Measurements from ENCODE around the gene MRPL24.

MRPL24 gene

DNA sequence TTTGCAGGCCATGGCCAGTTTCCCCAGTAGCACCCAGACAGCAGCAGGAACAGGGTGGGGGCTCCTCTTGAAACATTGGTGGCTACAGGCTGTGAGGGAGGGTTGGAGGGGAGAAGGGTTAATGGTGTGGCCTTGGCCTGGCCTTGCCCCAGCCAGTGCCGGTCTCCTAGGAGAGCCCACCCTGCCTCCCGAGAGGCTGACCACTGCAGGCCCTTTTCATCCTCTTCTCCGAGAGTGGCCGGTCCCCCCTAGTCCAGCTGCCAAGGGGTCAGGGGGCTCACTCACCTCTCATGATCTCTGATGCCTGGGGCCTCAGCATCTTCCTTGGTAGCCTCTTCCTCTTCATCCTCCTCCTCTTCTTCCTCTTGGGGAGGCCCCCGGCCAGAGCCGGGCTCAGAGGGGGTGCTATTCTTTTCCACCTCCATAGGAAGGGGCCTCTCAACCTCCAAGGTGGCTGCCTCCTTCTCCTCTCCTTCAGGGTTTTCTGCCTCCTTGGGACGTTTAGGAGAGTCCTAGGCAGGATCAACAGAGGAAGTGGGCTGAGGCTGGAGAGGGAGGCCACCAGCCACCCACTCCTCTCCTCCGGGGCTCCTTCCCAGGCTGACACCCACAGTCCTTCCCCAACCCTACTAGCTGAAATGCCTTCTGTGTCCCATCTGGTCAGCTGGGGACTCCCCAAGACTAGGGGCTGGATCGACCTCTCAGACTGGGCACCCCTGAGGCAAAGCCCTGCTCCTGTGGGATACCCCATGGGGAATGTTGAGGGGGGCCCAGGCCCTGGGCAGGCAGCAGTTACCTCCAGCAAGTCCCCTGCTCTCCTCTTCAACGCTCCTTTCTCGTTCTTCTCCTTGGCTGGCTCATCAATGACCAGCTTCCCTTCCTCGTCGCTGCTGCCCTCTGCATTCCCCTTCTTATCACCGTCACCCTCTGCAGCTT lies 2.7 kb upstream of the MRPL24 start:
- no peak for TF ChIP-seq ZNF274 (IDR thresholded peaks at IDR 0.05; ENCODE audit: low read depth, low read length)
- no peak overlapping the region for H3K4me3 ChIP-seq (ENCODE audit: low read length)

DNA sequence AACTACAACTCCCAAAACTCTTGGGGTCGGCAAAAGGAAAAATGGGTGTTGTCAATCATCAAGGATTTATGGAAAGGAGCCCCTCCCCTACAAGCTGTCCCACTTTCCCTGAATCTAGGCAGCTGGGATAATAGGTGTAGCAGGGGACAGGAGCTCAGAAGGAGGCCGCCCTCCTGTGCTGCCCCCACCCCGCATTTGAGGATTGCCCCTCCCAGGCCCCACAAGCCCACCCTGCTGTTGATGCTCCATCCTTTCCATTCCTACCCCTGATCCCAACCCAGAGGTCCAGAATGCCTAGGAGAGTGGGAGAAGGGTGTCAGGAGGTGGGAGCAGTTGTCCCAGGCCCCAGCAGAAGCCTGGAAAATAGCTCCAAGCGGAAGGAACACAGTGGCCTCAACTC lies 1.9 kb upstream of the MRPL24 start:
- H3K4me3 ChIP-seq (ENCODE audit: low read length), result no peak overlapping the region

DNA sequence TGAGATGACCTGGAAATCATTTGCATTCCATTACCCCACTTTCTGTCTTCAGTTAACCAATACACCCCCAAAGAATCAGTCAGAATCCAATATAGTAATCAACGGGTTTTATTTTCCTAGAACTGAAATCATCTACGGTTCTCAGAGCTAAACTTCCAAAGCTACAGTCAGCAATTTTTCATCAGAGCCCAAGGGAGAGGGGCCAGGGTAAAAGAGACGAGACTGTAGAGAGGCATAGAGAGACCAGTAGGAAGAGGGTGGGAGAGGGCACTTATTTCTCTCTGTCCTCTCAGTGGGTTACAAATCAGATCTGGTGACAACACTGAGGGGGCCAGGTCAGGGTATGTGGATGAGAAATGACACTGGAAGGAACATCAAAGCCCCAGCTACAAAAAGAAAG lies 1.1 kb upstream of the MRPL24 start:
- TF ChIP-seq ZNF274 (IDR thresholded peaks at IDR 0.05; ENCODE audit: low read depth, low read length), result no peak
- H3K4me3 ChIP-seq (ENCODE audit: low read length), result no peak overlapping the region

More for the DNA sequence above, 1.9 kb upstream of the MRPL24 start:
- no peak for TF ChIP-seq ZNF274 (IDR thresholded peaks at IDR 0.05; ENCODE audit: low read depth, low read length)

DNA sequence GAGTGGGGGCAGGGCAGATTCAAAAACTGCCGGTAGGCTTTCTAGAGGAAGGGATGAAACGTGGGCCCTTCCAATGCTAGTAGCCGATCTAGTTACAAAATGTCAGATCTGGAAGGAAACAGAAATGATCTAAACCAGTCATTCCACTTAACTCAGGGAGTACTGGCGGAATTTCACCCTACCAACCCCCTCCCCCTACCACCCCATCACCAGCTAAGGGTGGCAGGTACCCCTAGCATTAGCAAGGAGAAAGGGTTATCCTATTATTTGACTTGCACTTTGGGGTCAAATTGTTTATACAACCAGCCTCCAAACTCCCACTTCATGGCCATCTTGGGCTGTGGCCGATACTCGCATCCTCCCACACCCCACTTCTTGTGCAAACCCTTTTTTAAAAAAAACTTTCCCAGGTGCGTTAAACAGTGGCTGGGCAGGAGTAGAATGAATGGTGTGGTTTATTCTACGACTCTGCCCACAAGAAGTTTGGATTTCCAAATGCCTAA lies 644 bp upstream of the MRPL24 start:
- TF ChIP-seq ZNF274 (IDR thresholded peaks at IDR 0.05; ENCODE audit: low read depth, low read length), result no peak
- H3K4me3 ChIP-seq (ENCODE audit: low read length), result peak overlapping the region; percentile 24; the same call in 1 of the 2 replicates

DNA sequence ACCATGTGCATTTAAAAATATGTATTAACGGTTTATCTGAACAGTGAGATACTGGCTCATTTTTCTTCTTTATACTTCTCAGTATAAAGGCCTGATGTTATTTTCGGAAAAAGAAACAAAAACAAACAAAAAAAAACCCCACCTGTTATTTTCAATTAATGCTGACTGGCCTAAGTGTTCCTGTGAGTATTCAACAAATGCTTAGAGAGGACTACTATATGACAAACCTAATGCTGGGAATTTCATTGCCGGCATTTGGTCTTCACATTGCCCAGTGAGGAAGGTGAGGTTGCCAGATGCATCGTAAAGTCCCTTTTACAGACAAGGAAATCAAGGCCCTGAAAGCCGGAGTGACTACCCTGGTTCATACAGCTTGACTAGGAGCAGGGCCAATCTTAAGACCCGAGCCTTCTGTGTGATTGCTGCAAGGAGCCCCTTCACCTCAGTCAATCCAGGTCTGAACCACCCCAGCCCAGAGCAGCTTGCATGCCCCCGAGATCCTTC lies 599 bp downstream of the MRPL24 start:
- H3K4me3 ChIP-seq (ENCODE audit: low read length), result peak overlapping the region; percentile 70
- TF ChIP-seq ZNF274 (IDR thresholded peaks at IDR 0.05; ENCODE audit: low read depth, low read length), result no peak

DNA sequence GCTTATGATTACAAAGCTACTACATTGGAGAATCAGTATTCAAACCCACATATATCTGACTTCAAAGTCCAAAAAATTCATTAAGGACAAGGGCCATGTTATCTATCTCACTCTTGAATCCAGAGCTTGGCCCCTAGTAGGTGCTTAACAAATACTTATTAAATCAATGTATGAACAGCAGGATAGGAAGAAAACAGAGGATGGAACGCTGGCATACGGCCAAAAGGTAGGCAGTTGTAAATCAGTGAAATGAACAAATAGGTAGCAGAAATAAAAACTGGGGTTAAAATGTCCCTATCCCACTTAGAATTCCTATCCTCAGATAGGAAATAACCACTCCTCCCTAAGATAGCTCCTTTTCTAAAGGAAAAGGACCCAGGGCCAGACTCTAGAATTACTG lies 2.0 kb downstream of the MRPL24 start:
- TF ChIP-seq ZNF274 (IDR thresholded peaks at IDR 0.05; ENCODE audit: low read depth, low read length), result no peak
- no peak overlapping the region for H3K4me3 ChIP-seq (ENCODE audit: low read length)

DNA sequence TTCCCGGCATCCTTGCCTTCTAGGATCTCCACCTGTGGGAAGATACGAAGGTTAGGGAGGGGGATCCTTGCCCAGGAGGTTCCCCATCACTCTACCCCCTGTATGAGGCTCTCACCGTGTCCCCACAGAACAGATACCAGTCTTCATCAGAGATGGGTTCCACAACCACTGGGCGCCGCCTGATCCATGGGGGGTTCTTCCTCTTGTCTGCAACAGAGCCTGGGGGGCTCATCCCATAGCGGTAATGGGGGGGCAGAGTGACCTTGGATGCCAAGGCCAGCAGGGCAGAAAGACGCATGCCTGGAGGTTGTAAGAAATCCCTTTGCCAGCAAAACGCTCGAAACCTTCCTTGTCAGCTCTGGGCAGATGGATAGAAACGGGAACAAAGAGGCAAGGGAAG lies 2.5 kb downstream of the MRPL24 start:
- H3K4me3 ChIP-seq (ENCODE audit: low read length), result no peak overlapping the region
- TF ChIP-seq ZNF274 (IDR thresholded peaks at IDR 0.05; ENCODE audit: low read depth, low read length), result no peak

DNA sequence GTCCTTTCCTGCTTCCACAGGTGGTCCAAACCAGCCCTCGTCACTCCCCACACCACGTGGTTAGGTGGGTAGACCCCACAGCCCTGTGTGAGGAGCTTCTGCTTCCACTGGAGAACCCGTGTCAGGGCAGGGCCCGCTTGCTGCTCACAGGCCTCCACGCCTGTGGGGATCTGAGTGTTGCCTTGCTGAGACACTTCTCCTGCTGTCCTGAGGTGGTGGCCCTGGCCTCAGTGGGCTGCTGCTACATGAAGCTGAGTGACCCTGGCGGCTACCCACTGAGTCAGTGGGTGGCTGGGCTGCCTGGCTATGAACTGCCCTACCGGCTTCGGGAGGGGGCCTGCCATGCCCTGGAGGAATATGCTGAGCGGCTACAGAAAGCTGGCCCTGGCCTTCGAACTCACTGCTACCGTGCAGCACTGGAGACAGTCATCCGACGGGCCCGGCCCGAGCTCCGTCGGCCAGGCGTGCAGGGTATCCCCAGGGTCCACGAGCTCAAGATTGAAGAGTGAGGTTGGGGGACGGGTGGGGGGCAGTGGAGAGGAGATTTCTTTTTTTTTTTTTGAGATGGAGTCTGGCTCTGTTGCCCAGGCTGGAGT lies 6.8 kb downstream of the MRPL24 start:
- no peak overlapping the region for H3K4me3 ChIP-seq (ENCODE audit: low read length)
- TF ChIP-seq ZNF274 (IDR thresholded peaks at IDR 0.05; ENCODE audit: low read depth, low read length), result no peak

DNA sequence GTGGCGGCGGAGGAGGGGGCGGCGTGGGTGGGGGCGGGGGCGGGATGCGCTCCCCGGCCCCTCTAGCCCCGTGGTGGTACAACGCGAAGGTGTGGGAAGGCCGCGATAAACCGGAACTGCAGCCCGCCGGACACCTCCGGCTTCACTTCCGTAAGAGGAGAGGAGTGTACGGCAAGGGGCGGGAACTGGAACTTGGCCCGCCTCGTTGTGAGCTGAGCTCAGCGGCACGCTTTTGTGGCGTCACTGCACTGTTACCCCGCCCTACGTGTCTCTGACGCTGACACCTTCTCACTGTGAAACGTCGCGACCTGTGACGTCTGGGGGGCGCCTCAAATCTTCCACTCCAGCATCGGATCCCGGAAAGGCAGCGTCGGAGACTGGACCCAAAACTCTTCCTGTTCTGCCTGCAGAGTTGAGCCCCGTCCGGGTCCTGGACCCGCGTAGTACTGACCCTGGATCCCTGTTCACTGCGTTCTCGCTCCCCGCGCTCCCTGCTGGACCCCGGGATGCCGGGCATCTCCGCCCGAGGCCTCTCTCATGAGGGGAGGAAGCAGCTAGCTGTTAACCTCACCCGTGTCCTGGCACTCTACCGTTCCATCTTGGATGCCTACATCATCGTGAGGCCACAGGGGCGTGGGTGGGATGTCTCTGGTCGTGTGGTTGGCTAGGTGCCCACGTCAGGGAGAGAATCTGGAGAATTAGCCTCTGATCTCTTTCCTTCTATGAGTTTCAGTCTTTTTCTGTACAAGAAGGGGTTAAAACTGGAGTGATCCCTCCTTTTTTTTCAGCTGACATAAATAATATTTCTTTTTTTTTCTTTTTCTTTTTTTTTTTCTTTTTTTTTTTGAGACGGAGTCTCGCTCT lies 12.1 kb downstream of the MRPL24 start, which contains the start of gene ISG20L2:
Gene ISG20L2 (minus strand): TSS at position 168 of the 864 bp plus-strand sequence. CDS start 1,114 bp downstream, outside the sequence.
- H3K4me3 ChIP-seq (ENCODE audit: low read length), result peak within 1 kb of the TSS; percentile 92
- TF ChIP-seq ZNF274 (IDR thresholded peaks at IDR 0.05; ENCODE audit: low read depth, low read length), result no peak

DNA sequence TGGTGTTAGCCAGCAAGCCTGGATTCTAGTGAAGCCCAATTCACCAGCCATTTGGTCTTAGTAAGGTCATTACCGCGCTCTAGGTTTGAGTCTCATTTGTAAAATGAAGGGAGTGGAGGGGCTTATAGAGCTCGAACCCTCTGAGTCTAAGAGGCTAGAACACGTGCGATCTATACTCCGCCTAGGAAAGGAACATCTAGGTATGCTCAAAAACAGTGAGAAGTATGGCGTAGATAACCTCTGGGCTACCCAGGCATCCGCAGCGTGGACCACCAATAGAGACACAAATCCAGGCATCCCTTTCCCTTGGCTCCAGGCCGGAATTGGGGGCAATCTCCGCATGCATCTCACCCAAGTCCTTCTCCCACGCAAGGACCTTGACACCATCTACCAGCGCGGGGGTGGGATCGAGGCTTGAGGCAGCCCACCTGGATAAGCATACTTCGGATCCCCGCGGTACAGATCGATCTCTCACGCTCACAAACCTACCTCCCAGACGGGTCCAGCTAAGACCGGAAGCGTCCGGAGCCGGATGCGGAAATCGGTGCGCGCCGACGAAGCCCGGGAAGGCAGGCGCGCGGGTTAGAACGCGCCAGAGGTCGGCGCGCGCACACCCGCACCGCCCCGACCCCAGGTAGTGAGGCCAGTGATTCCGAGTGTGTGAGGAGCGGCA lies 12.8 kb downstream of the MRPL24 start, which contains the start of gene METTL25B:
Gene METTL25B (plus strand): TSS at position 544 of the 673 bp plus-strand sequence. CDS start 636 bp downstream, outside the sequence.
- H3K4me3 ChIP-seq (ENCODE audit: low read length), result peak within 1 kb of the TSS; percentile 92
- no peak for TF ChIP-seq ZNF274 (IDR thresholded peaks at IDR 0.05; ENCODE audit: low read depth, low read length)

DNA sequence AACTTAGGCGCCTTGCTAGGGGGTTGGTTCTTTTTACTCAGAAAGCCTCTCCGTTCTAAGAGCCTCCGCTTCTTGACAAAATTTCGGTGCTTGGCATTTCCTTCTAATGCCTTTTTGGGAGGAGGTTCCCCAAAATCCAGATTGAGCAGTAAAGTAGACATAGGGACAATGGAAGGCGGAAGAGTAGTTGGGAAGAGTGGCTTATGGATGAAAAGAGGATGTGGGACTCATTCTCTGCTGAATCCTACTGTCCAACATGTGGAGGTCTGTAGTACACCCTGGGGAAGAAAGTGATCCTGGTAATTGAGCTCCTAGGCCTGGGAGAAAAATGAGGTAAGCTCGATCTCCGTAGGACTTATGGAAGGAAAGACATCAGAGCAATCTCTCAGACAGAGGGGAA lies 13.4 kb downstream of the MRPL24 start:
- H3K4me3 ChIP-seq (ENCODE audit: low read length), result peak overlapping the region; percentile 82
- no peak for TF ChIP-seq ZNF274 (IDR thresholded peaks at IDR 0.05; ENCODE audit: low read depth, low read length)

DNA sequence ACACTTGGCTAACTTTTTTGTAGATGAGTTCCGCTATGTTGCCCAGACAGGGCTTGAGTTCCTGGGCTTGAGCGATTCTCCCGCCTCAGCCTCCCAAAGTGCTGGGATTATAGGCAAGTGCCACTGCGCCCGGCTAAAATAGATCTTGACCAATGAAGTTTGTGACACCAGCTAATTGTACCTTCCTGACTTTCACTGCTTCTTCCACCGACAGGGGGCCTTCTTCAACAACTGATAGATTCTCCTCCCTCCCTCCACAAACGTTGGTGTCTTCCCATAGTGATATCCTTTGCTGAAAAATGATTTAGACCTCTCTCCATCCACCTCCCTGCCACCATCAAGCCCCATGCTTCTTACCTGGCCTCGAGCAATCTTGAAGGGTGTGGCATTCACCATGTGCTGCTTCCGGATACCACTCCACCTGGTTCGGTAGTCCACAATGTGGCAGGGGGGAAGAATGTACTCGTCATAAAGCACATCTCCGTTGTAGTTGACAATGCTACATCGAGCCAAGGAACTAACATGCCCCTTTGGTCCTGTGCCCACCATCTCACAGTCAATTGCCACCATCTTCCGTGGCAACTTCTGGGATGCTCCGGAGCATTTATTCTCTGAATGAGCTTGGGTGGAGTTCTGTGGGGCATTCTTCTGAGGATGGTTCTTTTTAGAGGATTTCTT lies 14.2 kb downstream of the MRPL24 start:
- TF ChIP-seq ZNF274 (IDR thresholded peaks at IDR 0.05; ENCODE audit: low read depth, low read length), result no peak
- peak overlapping the region; percentile 82 for H3K4me3 ChIP-seq (ENCODE audit: low read length)
